Activated CD4-positive, alpha-beta T cell treated with anti-CD3 and anti-CD28 coated beads, Interleukin-2, amount 50 U/mL, for 24 hours (primary cell): Measurements from ENCODE around the gene DDAH1.

Experiments
- DNase-seq, 2 donors: peaks; one replicate each; pipeline ENCODE4 v3.0.0-alpha.2; 2020; ENCODE audit warnings: low read depth in 1 of 2, low spot score in 1 of 2

Gene DDAH1

GRCh38 chr1:85276978-85277639, 187.8 kb downstream of the DDAH1 start:
- DNase-seq, result no peak

GRCh38 chr1:85276215-85276977, 188.6 kb downstream of the DDAH1 start, which contains the start of gene BCL10:
Gene BCL10, minus strand, starts transcription at chr1:85276632. Its CDS starts 280 bp downstream, at chr1:85276352.
- DNase-seq, result peak; percentile 92 to 94

GRCh38 chr1:85275701-85276214, 189.2 kb downstream of the DDAH1 start:
- DNase-seq, result peak in 1 of 2 donors; percentile 15

GRCh38 chr1:85274969-85275453, 189.9 kb downstream of the DDAH1 start:
- DNase-seq, result no peak

- DNase-seq, result no peak
Measured at GRCh38 chr1:85273397-85273796, 191.6 kb downstream of the DDAH1 start.

- DNase-seq, result no peak
Measured at GRCh38 chr1:85268801-85269585, 196.0 kb downstream of the DDAH1 start.
